Stimulated activated CD4-positive, alpha-beta T cell treated with anti-CD3 and anti-CD28 coated beads, Interleukin-12 subunit alpha, Interleukin-12 subunit beta, amount 100 ng/mL, for 48 hours (primary cell): ENCODE data around the gene KIAA0753.

ENCODE experiments used
- DNase-seq, 3 donors: peaks; one replicate each; pipeline ENCODE4 v3.0.0-alpha.2; 2020; ENCODE audit warnings: low read depth in 2 of 3, low spot score in 1 of 3

Gene KIAA0753

DNA sequence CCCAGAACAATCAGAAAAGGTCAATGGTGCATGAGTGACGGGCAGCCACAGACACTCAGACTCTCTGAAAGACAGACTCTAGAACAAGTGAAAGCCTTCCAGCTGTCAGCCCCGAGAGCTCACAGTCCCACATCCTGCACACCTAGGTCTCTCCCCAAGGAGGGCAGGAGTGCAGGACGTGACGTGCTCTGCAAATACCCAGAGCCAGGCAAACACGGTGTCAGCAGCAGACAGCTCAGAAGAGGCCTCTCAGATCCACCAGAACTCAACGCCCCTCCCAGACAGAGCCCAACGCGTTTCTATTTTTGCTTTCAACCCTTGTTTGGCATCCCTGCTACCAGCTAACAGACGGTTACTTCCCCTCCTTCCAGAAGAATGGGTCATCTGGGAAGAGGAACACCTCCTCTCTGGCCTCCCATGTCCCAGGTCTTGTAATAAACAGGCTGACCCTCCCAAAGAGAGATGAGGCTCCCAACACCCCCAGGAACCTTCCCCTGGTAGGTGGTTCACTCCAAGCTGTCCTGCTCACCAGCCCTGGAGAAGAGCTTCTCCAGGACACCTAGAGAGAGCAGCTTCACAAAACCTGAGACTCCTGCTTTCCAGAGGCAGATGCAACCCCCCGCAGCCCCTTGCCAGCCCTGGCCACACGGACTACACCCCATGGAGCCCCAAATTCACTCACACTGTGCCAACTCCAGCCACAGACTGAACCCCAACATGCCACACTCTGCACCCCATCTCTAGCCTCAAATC, 91.8 kb downstream of the KIAA0753 start:
- peak in 1 of 3 donors; percentile 8 for DNase-seq

DNA sequence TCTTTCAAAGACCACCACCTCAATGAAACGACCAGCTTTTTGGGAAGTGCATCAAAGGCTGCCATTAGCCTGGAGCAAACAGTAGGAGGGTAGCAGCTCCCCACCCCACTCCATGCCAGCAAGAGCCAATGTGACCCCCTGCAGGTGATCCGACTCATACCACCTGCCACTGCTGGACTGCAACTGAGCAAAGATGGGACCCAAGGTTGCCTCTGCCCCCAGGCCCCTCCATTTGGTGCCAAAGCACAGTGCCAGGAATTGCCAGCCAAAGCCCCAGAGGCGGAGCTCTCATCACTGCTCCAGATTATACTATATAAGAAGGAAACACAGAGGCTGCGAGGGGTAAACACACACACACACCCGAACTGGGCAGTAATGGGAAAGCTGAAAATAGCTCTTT, 92.5 kb downstream of the KIAA0753 start:
- DNase-seq, result no peak

DNA sequence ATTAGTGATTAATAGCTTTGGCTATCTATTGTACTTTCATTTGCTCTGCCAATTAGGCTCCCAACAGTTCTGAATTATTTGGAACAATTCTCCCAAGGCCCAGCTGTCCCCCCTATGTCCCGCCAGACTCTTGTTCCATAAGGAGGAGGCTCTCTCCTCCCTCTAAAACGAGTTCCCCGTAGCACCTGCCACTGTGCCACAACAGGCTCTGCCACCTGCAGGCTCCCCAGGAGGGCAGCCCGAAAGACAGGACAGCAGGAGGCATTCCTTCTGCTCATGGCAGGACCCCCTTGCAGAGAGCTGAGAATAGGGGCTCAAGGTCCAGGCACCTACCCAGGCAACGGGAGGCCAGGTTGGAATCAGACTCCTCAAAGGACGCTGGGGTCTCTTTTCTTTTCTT, 93.2 kb downstream of the KIAA0753 start:
- DNase-seq, result no peak

DNA sequence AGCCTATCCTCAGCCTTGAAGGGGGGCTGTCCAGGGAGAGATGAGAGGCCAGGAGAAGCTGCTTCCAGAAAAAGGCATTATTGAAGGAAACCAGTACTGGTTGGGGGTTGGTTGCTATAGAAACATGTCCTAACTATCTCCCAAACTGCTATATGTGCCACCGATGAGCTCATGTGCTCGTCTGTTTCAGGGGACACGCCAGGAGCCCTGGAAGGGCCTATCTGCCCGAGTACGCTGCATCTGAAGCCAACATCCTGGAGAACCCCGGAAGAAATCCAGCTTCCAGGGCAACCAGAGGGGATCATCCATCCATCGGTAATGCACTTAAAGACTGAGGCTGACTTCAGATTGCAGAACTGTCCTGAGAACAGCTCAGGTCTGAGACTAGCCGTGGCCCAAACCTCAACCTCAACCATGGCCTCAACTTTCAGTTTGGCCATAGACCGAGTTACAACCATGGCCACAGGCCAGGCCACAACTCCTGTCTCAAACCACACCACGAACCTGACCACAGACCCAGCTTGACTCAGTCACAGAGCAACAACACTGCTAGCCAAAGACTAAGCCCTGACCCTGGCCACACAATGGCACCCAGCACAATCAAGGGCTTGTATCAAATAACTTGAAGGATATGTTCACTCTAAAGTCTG, 94.3 kb downstream of the KIAA0753 start:
- no peak for DNase-seq

DNA sequence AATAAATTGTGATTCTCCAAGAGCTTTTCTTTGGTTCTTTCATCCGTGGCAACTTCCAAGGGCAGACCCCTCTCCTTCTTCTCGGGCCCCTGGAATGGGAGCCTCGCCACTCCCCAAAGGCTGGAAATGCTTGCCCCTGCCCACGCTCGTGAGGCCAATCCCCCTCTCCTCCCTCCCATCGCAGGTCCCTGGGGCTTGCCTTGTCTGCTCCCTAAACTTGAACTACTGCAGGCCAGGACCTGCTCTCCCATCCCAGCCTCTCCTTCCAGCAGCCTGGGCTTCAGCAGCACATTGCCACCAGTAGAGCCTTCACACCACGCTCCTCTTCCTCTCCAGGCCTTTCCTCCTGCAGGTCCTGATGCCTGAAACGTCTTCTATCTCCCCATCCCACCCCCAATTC, 95.2 kb downstream of the KIAA0753 start:
- DNase-seq, result no peak

DNA sequence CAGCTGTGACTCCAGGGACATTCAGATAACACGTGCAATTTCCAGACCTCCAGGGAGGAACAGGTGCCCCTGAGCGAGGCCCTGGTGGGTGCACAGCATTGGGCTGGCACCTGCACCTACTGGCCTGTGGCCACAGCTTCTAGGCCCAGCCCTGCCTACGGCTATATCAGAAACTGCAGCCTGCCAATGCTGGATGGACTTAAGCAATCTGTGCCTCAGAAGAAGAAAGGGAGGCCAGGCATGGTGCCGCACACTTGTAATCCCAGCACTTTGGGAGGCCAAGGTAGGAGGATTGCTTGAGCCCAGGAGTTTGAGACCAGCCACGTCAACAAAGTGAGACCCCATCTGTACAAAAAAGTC, 96.5 kb downstream of the KIAA0753 start:
- DNase-seq, result no peak

DNA sequence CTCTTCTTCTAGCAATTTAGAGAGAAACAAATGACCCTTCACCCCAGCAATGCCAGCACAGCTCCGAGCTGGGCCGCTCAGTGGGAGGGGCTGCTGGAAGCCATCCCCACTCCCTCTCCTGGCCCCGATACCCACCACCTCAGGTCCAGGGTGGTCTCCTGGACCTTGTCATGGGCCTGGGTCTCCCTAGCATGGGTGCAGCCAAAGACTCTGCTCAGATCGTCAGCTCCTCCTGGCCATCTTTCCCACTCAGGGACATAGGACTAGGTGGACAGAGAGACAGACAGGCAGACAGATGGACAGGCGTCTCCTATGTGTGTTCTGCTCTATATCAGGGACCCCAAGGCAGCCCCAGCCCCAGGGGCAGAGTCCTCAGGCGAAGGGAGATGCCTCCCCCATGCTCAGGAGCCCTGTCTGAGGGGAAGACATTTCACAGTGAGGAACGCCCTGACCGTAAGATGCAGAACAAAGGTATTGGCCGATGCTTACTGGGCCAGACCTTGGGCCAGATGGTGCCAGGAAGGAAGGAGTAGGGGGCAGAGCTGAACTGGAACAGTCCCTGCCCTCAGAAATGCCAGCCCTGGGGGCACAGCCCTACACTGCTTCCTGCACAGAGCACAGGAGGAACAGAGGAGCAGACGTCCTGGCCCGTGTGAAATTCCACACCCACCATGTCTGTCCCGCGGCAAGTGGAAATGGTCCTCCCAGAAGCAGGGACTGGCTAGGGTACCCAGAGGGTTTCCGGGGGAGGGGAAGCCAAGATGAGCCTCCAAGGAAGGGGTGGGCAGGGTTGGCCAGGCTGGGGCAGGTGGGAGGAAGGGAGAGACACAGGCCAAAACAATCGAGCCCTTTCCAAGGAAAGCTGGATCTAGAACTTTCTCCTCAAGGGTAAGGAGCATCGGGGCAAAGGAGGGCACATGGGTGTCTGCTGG, 97.2 kb downstream of the KIAA0753 start:
- DNase-seq, result no peak

DNA sequence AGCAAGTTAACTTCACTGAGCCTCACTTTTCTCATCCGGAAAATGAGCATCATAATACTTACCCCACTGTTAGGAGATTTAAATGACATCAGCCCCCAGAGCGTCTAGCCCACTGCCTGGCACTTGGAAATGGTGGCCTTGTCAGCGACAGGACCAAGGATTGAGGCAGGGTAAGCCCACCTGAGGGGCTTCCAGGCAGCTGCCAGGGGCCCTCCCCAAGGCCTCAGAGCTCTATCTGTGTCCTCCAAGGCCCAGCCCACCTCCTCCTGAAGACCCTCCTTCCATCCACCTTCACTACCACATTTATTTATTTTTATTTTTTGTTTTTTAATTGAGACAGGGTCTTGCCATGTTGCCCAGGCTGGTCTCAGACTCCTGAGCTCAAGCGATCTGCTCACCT, 97.9 kb downstream of the KIAA0753 start:
- DNase-seq, result no peak

DNA sequence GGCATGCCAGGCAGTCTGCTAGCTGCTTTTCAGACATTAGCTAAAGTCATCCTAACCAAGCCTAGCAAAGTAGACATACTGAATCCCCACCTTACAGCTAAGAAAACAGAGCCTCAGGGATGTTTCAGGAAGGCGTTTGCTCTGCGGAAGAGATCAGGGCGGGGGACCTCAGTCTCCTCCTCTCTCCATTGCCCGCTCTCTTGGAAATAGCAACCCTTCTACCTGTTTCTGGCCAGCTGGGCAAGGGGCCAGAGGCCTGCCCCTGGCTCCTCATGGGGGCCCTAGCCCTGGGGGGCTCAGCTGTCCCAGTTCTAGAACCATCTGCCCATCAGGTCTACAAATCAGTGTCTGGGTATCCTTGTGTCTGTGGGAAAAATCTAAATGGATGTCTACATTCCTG, 98.6 kb downstream of the KIAA0753 start:
- no peak for DNase-seq

DNA sequence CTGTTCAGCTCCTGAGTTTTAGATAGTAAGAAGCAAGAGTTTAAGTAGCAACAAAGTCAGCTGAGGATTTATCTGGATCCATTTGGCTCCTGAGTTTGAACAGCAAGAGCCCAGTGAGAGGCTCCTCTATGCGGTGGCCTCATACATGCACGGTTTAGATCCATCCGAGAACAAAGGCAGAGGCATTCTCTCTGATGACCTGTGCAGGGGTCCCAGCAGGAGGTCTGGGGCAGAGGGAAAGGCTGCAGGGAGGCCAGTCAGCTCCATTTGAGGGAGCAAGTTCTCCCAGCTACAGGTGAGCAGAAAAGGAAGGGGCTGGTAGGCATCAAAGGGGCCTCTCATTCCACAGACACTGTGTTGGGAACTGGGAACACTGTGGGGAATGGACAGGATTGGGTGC, 100.6 kb downstream of the KIAA0753 start:
- no peak for DNase-seq

DNA sequence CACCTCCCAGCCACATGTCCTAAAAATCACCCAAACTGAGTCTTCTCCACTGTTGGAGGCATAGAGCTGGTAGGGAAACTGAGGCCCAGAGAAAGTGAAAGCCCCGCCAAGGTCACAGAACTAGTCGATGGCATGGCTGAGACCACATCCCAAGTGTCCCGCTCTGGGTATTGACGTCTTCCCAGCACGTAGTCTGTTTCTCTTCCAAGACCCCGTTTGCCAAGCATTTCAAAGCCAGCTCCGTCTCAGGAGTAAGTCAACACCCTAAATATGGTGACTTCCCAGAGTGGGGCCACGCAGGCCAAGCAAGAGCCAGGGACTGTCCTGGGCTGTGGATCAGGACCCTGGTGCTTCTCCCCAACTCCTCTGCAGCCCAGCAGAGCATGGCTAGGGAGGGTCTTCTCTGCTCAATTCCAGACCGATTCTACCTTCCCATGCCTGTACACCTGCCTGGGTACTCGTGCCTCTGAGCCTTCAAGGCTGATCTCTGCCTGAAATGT, 103.9 kb downstream of the KIAA0753 start:
- no peak for DNase-seq

DNA sequence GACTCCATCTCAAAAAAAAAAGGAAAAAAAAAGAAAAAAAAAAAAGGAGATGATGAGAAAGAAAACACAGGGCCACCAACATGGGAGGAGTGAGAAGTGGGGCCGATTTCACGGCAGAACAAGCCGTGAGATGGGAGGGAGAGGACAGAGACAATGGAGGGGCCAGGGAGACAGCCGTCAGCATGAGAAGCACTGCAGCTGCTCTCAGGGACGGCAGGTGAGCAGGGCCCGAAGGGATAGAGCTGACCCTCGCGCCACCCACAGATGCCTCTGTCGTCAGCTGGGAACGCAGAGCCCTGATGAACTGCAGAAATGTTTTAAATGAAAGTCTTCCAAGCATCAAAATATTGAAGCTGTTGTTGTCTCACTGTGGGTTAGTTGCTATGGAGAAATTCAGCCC, 104.5 kb downstream of the KIAA0753 start:
- no peak for DNase-seq

DNA sequence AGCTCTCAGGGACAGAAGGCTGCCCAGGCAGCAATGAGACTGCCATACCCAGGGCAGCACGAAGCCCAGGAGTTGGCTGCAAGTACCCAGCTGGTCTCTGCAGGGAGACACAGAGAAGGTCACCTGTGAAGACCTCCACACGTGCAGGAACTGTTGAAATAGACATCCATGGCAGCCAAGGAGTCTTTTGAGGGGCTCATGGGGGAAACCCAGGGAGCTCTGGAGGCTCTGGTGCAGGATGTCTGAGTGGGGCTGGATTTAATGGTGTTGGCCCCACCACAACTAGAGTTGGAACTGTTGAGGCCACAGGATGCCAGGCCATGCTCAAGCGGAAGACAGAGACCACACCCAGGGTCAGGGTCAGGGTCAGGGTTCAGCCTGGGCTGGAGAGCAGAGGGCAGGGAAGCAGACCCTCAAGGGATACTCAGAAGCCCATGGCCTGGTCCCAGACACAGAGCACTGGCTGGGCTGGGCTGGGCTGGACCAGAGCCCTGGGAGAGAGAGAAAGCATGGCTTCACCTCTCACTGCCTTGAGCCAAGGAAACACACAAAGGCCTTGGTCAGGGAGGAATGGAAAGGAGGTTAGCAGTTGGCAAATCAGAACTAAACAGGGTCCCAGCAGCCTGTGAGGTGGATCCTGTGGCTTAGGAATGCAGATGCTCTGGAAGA, 105.5 kb downstream of the KIAA0753 start:
- no peak for DNase-seq

DNA sequence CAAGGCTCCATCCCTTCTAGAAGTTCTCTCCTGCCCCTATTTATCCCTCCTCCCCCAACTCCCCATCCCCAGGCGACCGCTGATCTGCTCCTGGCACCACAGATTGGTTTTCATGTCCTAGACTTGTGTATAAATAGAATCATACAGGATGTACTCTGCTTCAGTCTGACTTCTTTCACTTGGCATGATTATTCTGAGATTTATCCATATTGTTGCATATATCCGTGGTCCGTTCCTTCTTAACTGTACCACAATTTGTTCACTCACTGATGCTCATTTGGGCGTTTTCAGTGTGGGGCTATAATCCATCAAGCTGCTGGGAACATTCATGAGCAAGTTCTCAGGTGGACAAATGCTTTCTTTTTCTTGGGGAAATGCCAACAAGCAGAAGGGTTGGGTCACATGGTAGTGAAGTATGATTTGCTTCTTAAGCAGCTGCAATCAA, 108.0 kb downstream of the KIAA0753 start:
- DNase-seq, result no peak

DNA sequence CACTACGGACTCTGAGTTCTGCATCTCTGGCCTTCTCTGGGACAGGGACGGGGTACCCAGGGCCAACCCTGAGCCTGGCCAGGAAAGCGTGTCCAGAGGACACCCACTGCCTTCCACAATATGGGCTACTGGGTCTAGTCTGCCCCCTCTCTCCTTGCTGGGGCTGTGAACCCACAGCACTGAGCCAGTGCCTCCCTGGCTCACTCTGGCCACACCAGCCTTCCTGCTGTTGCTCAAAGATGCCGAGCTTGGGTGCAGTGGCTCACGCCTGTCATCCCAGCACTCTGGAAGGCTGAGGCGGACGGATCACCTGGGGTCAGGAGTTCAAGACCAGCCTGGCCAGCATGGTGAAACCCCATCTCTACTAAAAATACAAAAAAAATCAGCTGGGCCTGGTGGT, 108.9 kb downstream of the KIAA0753 start:
- DNase-seq, result no peak

DNA sequence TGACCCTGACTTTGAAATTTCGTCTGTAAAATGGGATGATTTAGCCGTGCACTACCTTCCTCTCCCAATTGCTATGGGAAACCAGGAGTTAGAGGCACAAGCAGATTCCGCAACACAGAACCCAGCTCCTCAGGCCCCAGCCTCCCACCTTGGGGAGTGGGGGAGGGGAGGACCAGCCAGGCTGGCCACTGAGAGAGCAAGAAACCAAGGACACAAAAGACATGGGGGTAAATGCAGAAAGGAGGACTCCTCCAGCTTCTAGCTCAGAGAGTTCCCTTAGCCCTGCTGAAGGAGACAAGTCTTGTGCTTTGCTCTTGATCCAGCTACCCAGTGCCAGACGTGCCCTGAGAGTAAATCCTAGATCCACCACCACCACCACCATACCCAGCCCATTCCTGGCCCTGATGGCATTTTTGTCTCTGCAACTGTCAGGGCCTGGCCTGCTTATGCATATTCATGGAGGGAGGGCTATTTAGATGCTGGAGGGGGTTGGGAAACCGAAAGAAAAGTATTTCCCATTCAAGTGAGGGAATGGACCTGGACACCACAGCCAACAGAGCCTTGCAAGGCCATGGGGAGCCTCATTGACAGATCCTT, 110.1 kb downstream of the KIAA0753 start:
- DNase-seq, result no peak

DNA sequence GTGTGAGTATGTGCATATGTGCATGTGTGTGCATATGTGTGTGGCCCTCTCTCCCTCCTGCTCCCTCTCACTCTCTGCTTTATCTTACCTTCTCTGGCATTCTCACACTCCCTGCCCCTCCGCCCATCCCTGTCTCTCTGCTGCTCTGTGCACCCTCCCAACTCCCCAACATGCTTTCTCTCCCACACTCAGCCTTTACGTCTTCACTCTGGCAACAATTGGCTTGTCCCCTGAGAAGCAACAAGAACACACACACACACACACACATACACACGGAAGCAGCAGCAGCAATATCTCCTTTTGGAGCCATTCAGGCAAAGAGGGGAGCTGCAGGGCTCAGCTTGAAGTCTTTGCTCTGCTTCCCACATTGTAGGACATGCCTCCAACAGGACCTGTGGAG, 112.0 kb downstream of the KIAA0753 start:
- no peak for DNase-seq
